ENCODE data around the gene SGSM1. TPM values are rescaled to one million over a fixed set of nuclear protein-coding genes. Genes with fewer than 3 reads are reported as not detected.
A peak's percentile ranks its signal among the peaks of the same experiment; 100 is the strongest.

The SGSM1 gene
- total and polyA plus RNA-seq, 5 donors from 2014 or later, result 0.09 to 2.9 (median 0.44) TPM; not detected in 1

- H3K36me3 ChIP-seq (ENCODE audit: control insufficient read depth, insufficient read depth, low read length), result no peaks in the 10 kb centered on the region
- H3K9me3 ChIP-seq (ENCODE audit: control insufficient read depth in 2 of 2, low read length in 2 of 2), result no peaks in the 10 kb centered on the region
- peaks cover 14% of the 10 kb centered on the region for H3K4me1 ChIP-seq (ENCODE audit: control insufficient read depth, insufficient read depth, low read length, poor library complexity, severe bottlenecking)
- ATAC-seq (ENCODE audit: low read depth in 2 of 2) (no peak), DNase-seq (no peak)
- Mint-ChIP-seq H3K4me1 (peaks cover 0 to 20% (median 5%) of the 10 kb centered on the region in 4 donors), H3K27ac (no peak overlapping the region), H3K27me3 (peaks cover 53% of the 10 kb centered on the region), H3K36me3 (no peaks in the 10 kb centered on the region), H3K4me3 (peak overlapping the region in 3 of 4 donors; percentile 38 to 60 (median 48)), H3K9me3 (peaks cover 0 to 6% (median 0%) of the 10 kb centered on the region in 7 donors)
- no peak overlapping the region for H3K27ac ChIP-seq (ENCODE audit: insufficient read depth, low read length, poor library complexity, severe bottlenecking)
- peaks cover 19% of the 10 kb centered on the region for H3K27me3 ChIP-seq (ENCODE audit: control insufficient read depth, insufficient read depth, low read length)
- H3K4me3 ChIP-seq (ENCODE audit: low read depth, low read length), result no peak overlapping the region
These were observed 144.4 kb downstream of the SGSM1 start for GRCh38 chr22:24950272-24950902.

- peak; percentile 65 to 84 (median 78) for DNase-seq
- H3K27me3 ChIP-seq (ENCODE audit: control insufficient read depth, insufficient read depth, low read length), result peaks cover 19% of the 10 kb centered on the region
These were observed 146.2 kb downstream of the SGSM1 start, which contains the start of gene KIAA1671 for GRCh38 chr22:24951942-24952836. TSS of gene KIAA1671 (plus strand) at chr22:24952716. CDS start at chr22:25028000, 75,284 bp downstream.

GRCh38 chr22:24952837-24953383 lies 146.9 kb downstream of the SGSM1 start:
- peak in 1 of 3 donors; percentile 17 for DNase-seq
- peak overlapping the region in 2 of 4 donors; percentile 48 to 67 for H3K4me3 Mint-ChIP-seq
- no peak for ATAC-seq (ENCODE audit: low read depth in 2 of 2)
- no peak overlapping the region for H3K27ac Mint-ChIP-seq
- Histone ChIP-seq H3K27me3 (ENCODE audit: control insufficient read depth, insufficient read depth, low read length) (peaks cover 19% of the 10 kb centered on the region), H3K27ac (ENCODE audit: insufficient read depth, low read length, poor library complexity, severe bottlenecking) (no peak overlapping the region), H3K4me3 (ENCODE audit: low read depth, low read length) (no peak overlapping the region), H3K36me3 (ENCODE audit: control insufficient read depth, insufficient read depth, low read length) (no peaks in the 10 kb centered on the region), H3K9me3 (ENCODE audit: control insufficient read depth in 2 of 2, low read length in 2 of 2) (no peaks in the 10 kb centered on the region), H3K4me1 (ENCODE audit: control insufficient read depth, insufficient read depth, low read length, poor library complexity, severe bottlenecking) (peaks cover 14% of the 10 kb centered on the region)
- peaks cover 0 to 21% (median 5%) of the 10 kb centered on the region in 4 donors for H3K4me1 Mint-ChIP-seq
- H3K27me3 Mint-ChIP-seq, result peaks cover 50% of the 10 kb centered on the region
- peaks cover 0 to 6% (median 0%) of the 10 kb centered on the region in 7 donors for H3K9me3 Mint-ChIP-seq
- H3K36me3 Mint-ChIP-seq, result no peaks in the 10 kb centered on the region

More at GRCh38 chr22:24951942-24952836, 146.2 kb downstream of the SGSM1 start, which contains the start of gene KIAA1671:
- Histone ChIP-seq H3K36me3 (ENCODE audit: control insufficient read depth, insufficient read depth, low read length) (no peaks in the 10 kb centered on the region), H3K27ac (ENCODE audit: insufficient read depth, low read length, poor library complexity, severe bottlenecking) (no peak within 1 kb of the TSS), H3K9me3 (ENCODE audit: control insufficient read depth in 2 of 2, low read length in 2 of 2) (no peaks in the 10 kb centered on the region), H3K4me3 (ENCODE audit: low read depth, low read length) (no peak within 1 kb of the TSS), H3K4me1 (ENCODE audit: control insufficient read depth, insufficient read depth, low read length, poor library complexity, severe bottlenecking) (peaks cover 14% of the 10 kb centered on the region)
- Mint-ChIP-seq H3K27ac (no peak within 1 kb of the TSS), H3K27me3 (peaks cover 54% of the 10 kb centered on the region), H3K4me3 (peak within 1 kb of the TSS; percentile 56 to 84 (median 73)), H3K4me1 (peaks cover 0 to 21% (median 5%) of the 10 kb centered on the region in 4 donors), H3K9me3 (peaks cover 0 to 6% (median 0%) of the 10 kb centered on the region in 7 donors), H3K36me3 (no peaks in the 10 kb centered on the region)
- peak; percentile 80 to 86 for ATAC-seq (ENCODE audit: low read depth in 2 of 2)

GRCh38 chr22:24953384-24954113 lies 147.5 kb downstream of the SGSM1 start:
- H3K9me3 ChIP-seq (ENCODE audit: control insufficient read depth in 2 of 2, low read length in 2 of 2), result no peaks in the 10 kb centered on the region
- H3K27ac ChIP-seq (ENCODE audit: insufficient read depth, low read length, poor library complexity, severe bottlenecking), result no peak overlapping the region
- no peaks in the 10 kb centered on the region for H3K36me3 Mint-ChIP-seq
- ATAC-seq (ENCODE audit: low read depth in 2 of 2) (no peak), DNase-seq (no peak)
- H3K4me3 ChIP-seq (ENCODE audit: low read depth, low read length), result no peak overlapping the region
- H3K4me3 Mint-ChIP-seq, result peak overlapping the region; percentile 38 to 74 (median 52)
- H3K4me1 Mint-ChIP-seq, result peaks cover 0 to 21% (median 5%) of the 10 kb centered on the region in 4 donors
- peaks cover 47% of the 10 kb centered on the region for H3K27me3 Mint-ChIP-seq
- H3K27me3 ChIP-seq (ENCODE audit: control insufficient read depth, insufficient read depth, low read length), result peaks cover 19% of the 10 kb centered on the region
- H3K4me1 ChIP-seq (ENCODE audit: control insufficient read depth, insufficient read depth, low read length, poor library complexity, severe bottlenecking), result peaks cover 14% of the 10 kb centered on the region
- peaks cover 0 to 6% (median 0%) of the 10 kb centered on the region in 7 donors for H3K9me3 Mint-ChIP-seq
- H3K36me3 ChIP-seq (ENCODE audit: control insufficient read depth, insufficient read depth, low read length), result no peaks in the 10 kb centered on the region
- no peak overlapping the region for H3K27ac Mint-ChIP-seq

GRCh38 chr22:24954114-24954463 lies 148.1 kb downstream of the SGSM1 start:
- ATAC-seq (ENCODE audit: low read depth in 2 of 2) (no peak), DNase-seq (no peak)
- Histone ChIP-seq H3K27me3 (ENCODE audit: control insufficient read depth, insufficient read depth, low read length) (peaks cover 19% of the 10 kb centered on the region), H3K4me3 (ENCODE audit: low read depth, low read length) (no peak overlapping the region), H3K4me1 (ENCODE audit: control insufficient read depth, insufficient read depth, low read length, poor library complexity, severe bottlenecking) (peaks cover 14% of the 10 kb centered on the region), H3K36me3 (ENCODE audit: control insufficient read depth, insufficient read depth, low read length) (no peaks in the 10 kb centered on the region), H3K9me3 (ENCODE audit: control insufficient read depth in 2 of 2, low read length in 2 of 2) (no peaks in the 10 kb centered on the region), H3K27ac (ENCODE audit: insufficient read depth, low read length, poor library complexity, severe bottlenecking) (no peak overlapping the region)
- Mint-ChIP-seq H3K27ac (no peak overlapping the region), H3K4me1 (peaks cover 0 to 21% (median 5%) of the 10 kb centered on the region in 4 donors), H3K27me3 (peaks cover 47% of the 10 kb centered on the region), H3K9me3 (peaks cover 0 to 6% (median 0%) of the 10 kb centered on the region in 7 donors), H3K36me3 (no peaks in the 10 kb centered on the region), H3K4me3 (peak overlapping the region in 3 of 4 donors; percentile 49 to 74 (median 56))

GRCh38 chr22:24954856-24955255 lies 148.8 kb downstream of the SGSM1 start:
- Mint-ChIP-seq H3K4me3 (no peak overlapping the region), H3K27me3 (peaks cover 41% of the 10 kb centered on the region), H3K27ac (no peak overlapping the region), H3K4me1 (peaks cover 0 to 21% (median 5%) of the 10 kb centered on the region in 4 donors), H3K36me3 (no peaks in the 10 kb centered on the region), H3K9me3 (peaks cover 0 to 6% (median 0%) of the 10 kb centered on the region in 7 donors)
- Histone ChIP-seq H3K9me3 (ENCODE audit: control insufficient read depth in 2 of 2, low read length in 2 of 2) (no peaks in the 10 kb centered on the region), H3K4me1 (ENCODE audit: control insufficient read depth, insufficient read depth, low read length, poor library complexity, severe bottlenecking) (peaks cover 14% of the 10 kb centered on the region), H3K36me3 (ENCODE audit: control insufficient read depth, insufficient read depth, low read length) (no peaks in the 10 kb centered on the region), H3K27me3 (ENCODE audit: control insufficient read depth, insufficient read depth, low read length) (peaks cover 18% of the 10 kb centered on the region), H3K27ac (ENCODE audit: insufficient read depth, low read length, poor library complexity, severe bottlenecking) (no peak overlapping the region), H3K4me3 (ENCODE audit: low read depth, low read length) (no peak overlapping the region)
- ATAC-seq (ENCODE audit: low read depth in 2 of 2), result no peak
- DNase-seq, result no peak

GRCh38 chr22:24957043-24957442 lies 151.0 kb downstream of the SGSM1 start:
- H3K4me3 Mint-ChIP-seq, result no peak overlapping the region
- no peaks in the 10 kb centered on the region for H3K36me3 Mint-ChIP-seq
- no peak for ATAC-seq (ENCODE audit: low read depth in 2 of 2)
- H3K4me1 ChIP-seq (ENCODE audit: control insufficient read depth, insufficient read depth, low read length, poor library complexity, severe bottlenecking), result peaks cover 11% of the 10 kb centered on the region
- H3K27ac Mint-ChIP-seq, result no peak overlapping the region
- DNase-seq, result no peak
- H3K4me3 ChIP-seq (ENCODE audit: low read depth, low read length), result no peak overlapping the region
- peaks cover 0 to 6% (median 0%) of the 10 kb centered on the region in 7 donors for H3K9me3 Mint-ChIP-seq
- H3K9me3 ChIP-seq (ENCODE audit: control insufficient read depth in 2 of 2, low read length in 2 of 2), result no peaks in the 10 kb centered on the region
- H3K4me1 Mint-ChIP-seq, result peaks cover 0 to 15% (median 2%) of the 10 kb centered on the region in 4 donors
- H3K27ac ChIP-seq (ENCODE audit: insufficient read depth, low read length, poor library complexity, severe bottlenecking), result no peak overlapping the region
- H3K36me3 ChIP-seq (ENCODE audit: control insufficient read depth, insufficient read depth, low read length), result no peaks in the 10 kb centered on the region
- peaks cover 21% of the 10 kb centered on the region for H3K27me3 Mint-ChIP-seq
- H3K27me3 ChIP-seq (ENCODE audit: control insufficient read depth, insufficient read depth, low read length), result peaks cover 7% of the 10 kb centered on the region

All from CD4-positive, CD25-positive, alpha-beta regulatory T cell (primary cell).